NCI-H2227 (cell line): Measurements from ENCODE around the gene TMEM94.

Source experiments
- DNase-seq: peaks from one replicate; lab custom pipeline; 2025; ENCODE audit not compliant: unreplicated experiment; lab: John Stamatoyannopoulos, UW

Gene TMEM94

DNA sequence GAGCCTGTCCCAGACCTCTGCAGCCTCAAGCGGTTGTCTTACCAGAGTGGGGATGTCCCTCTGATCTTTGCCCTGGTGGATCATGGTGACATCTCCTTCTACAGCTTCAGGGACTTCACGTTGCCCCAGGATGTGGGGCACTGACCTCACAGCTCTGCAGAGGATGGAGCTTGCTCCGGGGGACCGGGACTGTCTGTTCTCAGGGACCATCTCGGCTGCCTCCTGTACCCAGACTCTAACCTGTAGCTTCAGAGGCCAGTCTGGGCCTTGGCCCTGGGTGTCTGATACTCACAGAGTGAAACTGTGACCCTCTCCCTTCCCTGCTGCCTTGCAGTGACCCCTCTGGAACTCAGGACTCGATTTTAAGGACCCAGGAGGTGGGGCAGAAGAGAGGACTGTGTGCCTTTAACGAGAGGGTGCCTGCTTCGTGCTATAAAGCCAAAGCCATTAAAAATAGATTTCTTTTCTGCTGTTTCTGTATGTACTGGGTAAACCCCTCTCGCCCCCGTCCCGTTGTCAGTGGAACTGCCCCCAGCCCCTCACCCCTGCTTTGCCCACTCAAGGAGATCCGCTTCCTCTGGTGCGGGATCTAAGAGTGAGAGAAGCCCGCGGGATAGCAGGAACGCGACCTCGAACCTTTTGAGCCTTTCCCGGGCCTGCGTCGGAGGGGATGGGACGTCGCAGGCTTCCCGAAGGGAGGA is 68.0 kb downstream of the TMEM94 start:
- DNase-seq, result no peak

DNA sequence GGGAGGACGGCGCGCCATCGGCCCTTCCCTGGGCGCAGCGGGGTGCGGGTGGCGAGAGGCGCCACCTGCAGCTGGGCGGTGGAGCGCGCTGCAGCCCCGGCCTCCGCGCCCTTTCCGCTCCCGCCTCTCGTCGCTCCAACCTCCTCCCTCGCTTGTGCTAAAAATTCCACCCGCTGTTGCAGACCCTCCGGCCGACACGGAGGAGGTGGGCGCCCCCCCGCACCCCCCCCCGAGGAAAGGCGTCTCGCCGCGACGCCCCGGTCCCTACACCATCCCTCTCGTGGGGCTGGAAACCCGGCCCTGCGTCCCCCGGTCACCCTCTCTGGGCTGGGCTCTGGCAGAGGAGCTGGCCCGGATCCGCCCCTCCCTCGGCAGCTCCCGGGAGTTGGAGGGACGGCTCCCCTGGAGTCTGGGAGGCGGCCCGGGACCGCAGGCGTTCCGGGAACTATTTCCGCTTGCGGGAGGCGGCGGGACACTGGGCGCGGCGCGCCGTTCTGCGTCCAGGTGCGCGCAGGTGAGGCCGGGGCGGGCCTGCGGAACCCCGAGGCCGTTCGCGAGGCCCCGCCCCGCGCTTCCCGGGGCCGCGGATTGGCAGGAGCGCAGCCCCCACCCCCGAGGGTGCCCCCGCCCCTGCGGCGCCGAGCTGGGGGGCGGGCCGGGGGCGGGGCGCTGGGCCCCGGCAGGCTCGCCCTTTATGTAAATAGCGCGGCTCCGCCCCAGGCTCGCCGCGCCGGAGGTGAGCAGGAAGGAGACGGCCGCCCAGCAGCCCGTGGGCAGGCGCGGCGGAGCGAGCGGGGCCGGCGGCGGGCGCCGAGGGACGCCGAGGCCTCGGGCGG is 68.8 kb downstream of the TMEM94 start, which contains the start of gene LLGL2:
TSS of gene LLGL2 (plus strand) at position 728 of the 836 bp plus-strand sequence. CDS start 17,730 bp downstream, outside the sequence.
- peak; percentile 94 for DNase-seq

DNA sequence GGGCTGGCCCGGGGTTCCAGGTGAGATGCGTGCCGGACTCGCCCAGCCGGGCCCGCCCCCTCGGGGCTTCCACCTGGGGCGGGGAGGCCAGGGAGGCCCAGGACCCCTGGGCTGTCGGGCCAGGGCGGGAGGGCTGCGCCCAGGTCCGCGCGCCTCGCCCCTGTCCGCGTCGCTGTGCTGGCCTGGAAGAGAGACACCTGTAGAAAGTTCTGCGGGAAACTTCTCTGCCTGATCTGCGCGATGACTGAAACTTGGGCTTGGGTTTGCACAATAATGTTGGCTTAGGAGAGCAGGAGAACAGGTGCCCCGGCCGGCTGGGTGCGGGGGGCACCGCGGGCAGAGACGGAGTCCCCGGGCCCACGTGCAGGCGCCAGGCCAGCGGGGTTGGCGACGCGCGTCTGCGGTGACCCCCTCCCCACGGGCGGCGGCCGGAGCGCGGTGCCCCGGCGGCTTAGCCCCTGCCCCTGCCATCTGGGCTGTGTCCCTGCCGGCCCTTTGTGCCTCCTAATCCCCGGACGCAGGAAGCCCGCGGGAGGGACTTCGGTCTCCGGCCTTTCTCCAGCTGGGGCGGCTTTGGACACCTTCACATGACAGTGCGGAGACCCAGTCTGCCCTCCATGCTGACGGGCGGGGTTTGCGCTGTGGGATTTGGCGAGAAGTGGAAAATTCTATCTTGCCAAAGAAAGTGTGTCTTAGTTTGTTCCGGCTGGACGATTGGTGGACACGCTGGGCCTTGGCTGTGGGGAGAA is 69.5 kb downstream of the TMEM94 start:
- no peak for DNase-seq

DNA sequence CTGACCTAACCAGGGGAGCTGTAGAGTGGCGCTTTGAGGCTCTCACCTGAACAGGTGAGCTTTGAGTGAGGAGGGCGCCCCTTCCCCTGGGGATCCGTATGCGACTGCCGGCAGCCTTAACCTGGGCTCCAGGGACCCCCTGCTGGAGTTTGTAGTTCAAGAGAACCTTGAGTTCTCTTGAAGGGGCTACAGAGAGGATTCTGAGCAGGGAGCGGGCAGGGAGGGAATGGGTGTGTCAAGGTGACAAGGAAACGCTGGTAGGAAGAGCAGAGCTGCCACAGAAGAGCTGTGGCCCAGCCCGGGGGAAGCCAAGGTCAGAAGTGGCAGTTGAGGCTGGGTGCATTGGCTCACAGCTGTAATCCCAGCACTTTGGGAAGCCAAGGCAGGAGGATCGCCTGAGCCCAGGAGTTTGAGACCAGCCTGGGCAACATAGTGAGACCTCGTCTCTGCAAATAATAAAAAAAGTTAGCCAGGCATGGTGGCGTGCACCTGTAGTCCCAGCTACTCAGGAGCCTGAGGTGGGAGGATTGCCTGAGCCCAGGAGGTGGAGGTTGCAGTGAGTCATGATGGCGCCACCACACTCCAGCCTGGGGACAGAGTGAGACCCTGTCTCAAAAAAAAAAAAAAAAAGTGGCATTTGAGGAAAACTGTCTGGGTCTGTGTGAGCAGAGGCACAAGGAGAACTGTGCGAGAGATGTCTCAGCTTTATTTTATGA is 70.3 kb downstream of the TMEM94 start:
- no peak for DNase-seq

DNA sequence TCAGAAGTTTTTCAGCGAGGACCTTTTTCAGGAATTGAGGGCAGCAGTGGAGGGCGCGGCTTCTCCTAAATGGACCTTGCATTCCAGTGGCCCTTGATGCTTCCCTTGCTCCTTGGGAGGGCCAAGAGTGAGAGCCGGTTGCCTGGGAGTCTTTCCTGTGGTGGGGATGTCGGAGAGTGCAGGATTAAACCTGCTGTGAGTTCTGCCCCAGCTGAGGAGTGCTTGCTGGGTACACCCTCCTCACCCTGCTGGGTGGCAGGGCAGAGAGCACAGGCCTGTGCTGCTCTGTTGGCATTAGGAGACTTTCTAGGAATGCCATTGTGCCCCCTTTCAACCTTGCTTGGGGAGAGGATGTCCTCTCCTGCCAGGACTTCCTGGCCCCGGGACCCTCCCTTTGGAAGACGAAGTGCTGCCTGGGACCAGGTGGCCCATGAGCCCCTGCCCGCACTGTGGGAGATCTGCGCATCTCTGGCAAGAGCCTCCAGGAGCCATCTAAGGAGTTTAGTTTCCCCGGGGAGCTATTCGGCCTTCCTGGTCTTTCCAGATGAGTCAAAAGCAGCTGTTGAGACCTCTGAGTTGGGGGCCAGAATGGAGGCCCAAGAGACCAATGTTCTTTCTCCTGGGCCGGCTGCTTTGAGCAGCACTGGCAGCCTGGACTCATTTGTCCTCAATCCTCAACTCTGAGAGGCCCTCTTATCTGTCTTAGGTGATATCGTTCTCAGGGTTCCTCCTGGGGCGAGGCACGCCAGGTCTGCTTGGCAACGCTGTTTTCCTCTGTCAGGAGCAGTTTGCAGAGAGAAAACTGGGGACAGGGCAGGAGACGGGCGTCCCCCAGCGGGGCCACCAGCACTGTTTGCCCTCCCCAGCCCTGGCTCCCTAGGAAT is 74.6 kb downstream of the TMEM94 start:
- DNase-seq, result no peak

DNA sequence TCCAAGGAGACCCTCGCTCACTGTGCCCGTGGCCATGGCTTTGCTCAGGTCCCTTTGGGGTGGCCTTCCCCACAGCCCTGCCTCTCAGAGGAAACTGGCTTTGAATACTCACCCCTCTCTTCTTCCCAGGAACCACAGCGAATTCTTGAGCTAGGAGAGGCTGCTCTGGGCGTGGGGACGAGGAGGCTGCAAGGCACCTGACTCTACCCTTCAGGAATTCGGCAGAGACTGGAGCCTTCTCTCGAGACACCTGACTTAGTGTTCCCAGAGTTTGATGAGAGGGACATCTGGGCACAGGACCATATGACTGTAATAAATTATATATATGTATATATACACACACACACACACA is 75.3 kb downstream of the TMEM94 start:
- no peak for DNase-seq

DNA sequence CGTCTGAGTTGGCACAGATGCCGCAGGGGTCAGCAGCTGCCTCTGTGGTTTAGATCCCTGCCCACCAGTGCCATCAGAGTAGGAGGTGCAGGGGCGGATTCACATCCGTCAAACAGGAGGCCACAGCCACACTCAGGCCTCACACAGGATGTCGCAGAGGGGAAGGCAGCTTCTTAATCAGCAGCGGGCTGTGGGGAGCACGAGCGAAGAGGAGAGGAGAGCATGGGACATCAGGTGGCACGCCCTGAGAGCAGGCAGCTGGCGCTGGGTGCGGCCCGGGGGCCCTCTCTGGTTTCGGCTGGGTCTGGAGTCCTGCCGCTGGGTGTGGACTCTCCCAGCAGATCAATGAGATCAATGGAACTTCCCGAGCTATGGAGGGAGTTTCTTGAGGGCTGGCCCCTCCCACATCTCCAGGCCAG is 78.7 kb downstream of the TMEM94 start:
- no peak for DNase-seq

DNA sequence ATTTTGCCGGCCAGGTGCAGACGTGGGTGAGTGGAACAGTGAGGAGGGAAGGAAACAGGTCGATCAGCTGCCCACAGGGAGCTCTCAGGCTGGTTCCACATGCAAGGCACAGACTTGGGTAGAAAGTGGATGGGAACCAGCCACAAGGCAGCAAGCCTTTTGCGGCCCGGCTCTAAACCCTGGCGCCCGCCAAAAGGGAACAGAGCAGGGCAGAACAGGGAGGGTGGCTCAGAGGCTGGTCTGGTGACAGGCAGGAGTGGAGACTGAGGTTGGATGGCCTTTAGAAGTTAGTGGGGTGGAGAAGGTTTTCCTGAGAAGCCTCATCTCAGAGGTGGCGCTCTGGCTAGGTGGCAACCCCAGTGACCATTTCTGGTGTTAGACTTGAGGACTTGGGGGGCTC is 79.4 kb downstream of the TMEM94 start:
- DNase-seq, result no peak

DNA sequence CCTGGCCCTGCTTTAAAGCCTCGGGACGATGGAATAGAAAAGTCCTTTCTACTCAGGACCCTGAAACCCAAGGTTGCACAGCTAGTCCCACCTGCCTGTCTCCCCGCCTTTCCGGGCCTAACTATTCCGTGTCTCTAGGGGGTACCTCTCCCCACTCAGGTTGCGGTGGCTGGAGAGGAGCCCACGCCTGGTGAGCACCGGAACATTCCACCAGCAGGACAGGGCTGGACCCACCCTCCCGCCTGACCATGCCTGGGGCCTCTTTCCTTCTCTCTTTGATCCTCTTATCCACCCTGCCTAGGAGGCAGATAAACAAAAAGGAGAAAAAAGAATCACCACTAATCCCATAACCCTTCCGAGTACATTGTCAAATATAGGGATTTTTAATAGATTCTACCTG is 79.9 kb downstream of the TMEM94 start:
- no peak for DNase-seq

DNA sequence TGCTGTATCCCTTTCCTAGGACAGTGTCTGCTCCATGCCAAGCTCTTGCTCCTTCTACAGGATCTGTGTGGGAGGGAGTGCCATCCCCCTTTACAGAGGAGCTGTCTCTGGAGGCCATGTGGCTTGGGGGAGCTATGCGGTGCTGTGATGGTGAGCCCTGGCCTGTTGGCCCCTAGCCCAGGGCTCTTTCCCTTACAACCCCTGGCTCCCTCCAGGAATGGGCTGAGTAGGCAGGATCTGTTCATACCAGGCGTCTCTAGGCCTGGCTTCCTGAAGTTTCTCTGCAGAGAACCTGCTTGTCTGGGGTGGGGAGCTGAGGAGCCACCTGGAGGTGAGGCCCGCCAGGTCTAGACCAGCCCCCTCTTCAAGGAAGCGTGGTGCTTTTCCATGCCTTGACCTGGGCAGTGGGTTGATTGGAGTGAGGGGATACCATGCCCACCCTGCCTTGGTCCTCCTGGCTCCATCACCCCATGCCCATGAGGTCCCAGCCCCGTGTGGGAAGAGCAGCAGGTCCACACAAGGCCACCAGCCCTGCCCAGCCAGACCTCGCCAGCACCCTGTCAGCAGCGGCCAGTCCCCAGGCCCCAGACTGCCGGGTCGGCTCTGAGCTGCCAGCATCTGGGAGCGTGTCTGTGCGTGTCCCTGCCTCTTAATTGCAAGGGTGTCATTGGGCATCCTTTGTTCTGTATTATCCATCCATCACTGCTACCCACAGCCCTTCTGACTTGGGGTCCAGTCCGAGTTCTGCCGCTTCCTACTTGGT is 83.7 kb downstream of the TMEM94 start:
- DNase-seq, result no peak

DNA sequence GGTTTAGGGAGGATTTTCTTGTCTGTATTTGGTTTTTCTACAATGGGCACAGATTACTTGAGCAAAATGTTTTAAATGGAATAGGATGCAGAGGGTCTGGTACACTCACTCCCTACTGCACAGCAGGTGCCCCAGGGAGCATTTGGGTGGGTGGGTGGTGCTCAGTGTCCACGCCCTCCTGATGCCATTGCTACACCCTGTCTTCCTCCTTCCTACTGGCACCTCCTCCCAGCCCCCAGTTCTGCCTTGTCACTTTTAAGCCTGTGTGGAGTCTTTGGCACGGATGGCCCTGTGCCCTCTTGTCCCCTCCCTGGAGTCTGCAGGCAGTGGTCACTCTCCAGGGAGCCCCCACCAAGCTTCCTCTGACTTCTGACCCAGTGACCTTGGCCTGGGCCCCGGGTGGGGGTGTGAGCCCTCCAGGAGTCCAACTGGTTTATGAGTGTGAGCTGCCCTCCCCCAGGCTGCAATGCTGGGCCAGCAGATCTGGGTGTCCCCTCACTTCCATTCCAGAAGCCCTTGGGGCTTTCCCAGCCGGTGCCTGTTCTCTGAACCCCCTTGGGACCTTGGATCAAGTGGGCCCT is 84.6 kb downstream of the TMEM94 start:
- no peak for DNase-seq

DNA sequence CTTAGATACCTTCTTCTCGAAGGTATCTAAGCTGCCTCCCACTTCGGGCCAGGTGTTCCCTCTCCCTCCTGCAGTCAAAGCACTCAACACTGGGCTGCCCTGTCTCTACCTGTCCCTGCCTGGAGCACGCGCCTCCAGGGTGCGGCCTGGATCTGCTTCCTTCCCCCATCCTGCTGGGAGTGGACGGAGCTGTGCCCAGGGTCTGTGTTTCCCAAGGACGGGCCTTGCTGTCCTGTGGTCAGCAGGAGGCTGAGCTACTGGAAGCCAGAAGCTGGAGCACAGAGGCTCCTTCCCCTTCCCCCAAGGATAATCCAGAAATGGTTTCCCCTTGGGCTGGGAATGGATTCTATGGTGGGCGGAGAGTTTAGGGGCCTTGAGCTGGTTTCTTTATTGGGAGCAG is 85.8 kb downstream of the TMEM94 start:
- no peak for DNase-seq

DNA sequence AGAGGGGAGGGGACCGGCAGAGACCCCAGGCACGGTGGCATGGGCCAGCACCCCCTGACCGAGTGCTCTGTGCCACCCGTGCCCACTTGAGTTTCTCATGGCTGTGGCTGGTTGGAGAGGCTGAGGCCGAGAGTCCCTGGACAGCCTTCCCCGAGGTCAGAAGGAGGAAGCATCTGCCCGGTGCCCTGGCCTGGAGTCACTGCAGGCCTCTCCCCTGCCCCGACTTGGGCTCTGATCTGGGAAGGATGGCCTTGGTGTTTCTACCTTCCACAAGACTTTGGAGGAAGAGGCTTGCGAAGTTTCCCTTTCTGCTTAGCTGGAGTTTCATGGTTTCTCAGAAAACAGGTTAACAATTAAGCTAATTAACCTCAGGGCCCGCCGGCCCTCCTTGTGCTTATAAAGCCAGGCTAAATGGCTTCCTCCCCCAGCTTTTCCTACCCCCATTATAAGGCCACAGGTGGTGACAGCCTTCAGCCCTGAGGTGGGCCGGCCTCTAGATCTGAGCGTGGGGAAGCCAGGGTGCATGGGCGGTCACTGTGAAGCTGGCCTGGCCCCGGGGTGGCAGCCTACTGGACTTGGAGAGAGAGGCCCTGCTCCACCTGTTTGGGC is 86.4 kb downstream of the TMEM94 start:
- DNase-seq, result no peak

DNA sequence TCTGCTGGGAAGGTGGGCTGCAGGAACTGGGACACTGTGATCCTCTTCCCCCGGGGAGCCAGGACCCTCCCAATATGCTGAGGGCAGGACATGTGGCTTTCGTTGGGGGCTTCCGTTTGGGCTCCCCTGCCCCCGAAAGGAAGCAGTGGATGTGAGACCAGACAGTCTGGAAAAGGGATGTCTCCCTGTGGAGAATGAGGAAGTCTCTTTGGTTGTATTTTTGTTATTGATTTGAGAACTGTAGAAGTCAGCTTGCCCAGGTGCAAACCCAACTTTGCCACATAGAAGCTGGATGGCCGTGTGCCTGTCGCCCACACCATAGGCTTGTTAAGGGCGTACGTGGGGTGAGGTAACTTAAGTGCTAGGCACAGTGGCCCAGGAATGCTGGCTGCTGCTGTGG is 87.8 kb downstream of the TMEM94 start:
- DNase-seq, result no peak

DNA sequence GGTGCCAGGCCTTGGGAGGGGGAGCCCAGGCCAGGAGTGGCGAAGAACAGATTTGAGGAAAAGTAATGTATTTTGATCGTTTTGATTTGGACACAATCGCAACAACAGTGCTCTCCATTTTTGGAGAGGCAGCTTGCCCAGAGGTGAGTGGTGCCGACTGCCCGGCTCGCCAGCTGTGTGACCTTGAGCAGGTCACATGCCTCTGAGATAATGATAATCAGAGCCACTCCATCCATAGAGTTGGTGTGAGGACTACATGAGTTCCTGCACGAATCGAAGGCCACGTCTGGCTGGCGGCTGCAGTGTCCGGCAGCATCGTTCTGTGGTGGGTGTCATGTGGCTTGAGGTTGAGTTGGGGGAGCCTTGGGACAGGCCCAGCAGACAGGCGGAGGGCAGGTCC is 89.7 kb downstream of the TMEM94 start:
- no peak for DNase-seq

DNA sequence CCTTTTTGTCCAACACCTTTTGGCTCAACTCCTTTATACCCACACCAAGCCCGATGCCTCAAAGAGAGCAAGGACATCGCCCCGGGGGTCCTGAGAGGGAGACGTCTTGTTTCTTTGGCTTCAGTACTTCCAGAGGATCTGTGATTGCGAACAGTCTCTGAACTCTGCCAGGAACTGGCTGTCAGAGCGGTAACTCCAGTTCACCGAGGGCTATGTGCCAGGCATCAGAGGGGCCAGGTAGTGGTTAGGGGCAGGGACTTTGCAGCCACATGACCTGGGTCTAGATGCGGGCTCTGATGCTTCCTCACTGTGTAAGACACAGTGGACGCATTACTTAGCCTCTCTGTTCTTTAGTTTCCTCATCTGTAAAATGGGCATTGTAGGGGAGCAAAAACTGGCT is 90.7 kb downstream of the TMEM94 start:
- DNase-seq, result no peak

DNA sequence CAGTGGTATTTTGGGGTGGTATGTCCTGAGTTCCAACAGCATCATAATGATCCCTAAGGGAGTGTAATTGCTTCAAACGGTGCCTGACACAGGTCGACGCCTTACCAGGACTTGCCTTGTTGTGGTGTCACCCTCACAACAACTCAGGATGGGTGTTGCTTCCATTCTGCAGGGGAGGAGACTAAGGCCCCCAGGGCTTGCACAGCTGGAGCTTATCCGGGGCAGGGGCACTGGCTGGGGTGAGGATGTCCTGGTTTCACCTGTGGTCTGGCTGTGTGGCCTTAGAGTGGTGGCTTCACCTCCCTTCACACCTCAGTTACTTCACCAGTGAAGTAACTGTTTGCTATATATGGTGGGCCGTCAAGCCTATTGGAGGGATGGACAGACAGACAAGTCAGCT is 92.4 kb downstream of the TMEM94 start:
- DNase-seq, result no peak
